SJSA1 (cell line): ENCODE measurements around the gene SEPTIN10. TPM values are rescaled to one million over a fixed set of nuclear protein-coding genes. Genes with fewer than 3 reads are reported as not detected.

ENCODE experiments used
- DNase-seq, 2 experiments: peaks; one replicate each; pipeline ENCODE4 v3.0.0-alpha.2; 2015 to 2020; ENCODE audit warnings: low spot score in 2 of 2, low read depth in 1 of 2
- H3K27ac ChIP-seq: fragments of 250-450 bp; sonication (Bioruptor Pico); 2 replicates; pipeline ENCODE4 v1.5.1; 2020; ENCODE audit warnings: mild to moderate bottlenecking, moderate library complexity
- H3K27me3 ChIP-seq: fragments of 250-450 bp; sonication (Bioruptor Pico); replicated peaks from 2 replicates; pipeline ENCODE4 v1.5.1; 2020; ENCODE audit warnings: mild to moderate bottlenecking, moderate library complexity
- H3K36me3 ChIP-seq: fragments of 250-450 bp; sonication (Bioruptor Pico); 2 replicates; pipeline ENCODE4 v1.5.1; 2020; ENCODE audit warnings: mild to moderate bottlenecking
- H3K4me1 ChIP-seq: fragments of 250-450 bp; sonication (Bioruptor Pico); replicated peaks from 2 replicates; pipeline ENCODE4 v1.6.1; 2021; ENCODE audit warnings: mild to moderate bottlenecking
- H3K4me3 ChIP-seq: fragments of 250-450 bp; sonication (Bioruptor Pico); 2 replicates; pipeline ENCODE4 v1.5.1; 2020; ENCODE audit warnings: mild to moderate bottlenecking
- H3K9me3 ChIP-seq: fragments of 250-450 bp; sonication (Bioruptor Pico); replicated peaks from 2 replicates; pipeline ENCODE4 v1.5.1; 2020; ENCODE audit warnings: mild to moderate bottlenecking
- total RNA-seq: library from RNA; depleted of rRNA; stranded (reverse); fragments of >200 nt; shearing (Covaris generic); gene quantifications from 2 replicates; pipeline ENCODE4 v1.2.3, GENCODE V29; 2014

The SEPTIN10 gene
- total RNA-seq, 1 experiment from 2014 or later, result 103 TPM

- H3K9me3 ChIP-seq, result no peaks in the 10 kb centered on the region
- H3K4me3 ChIP-seq, result no peak overlapping the region
- peak; percentile 75 to 86 for DNase-seq
- no peaks in the 10 kb centered on the region for H3K27me3 ChIP-seq
- peaks cover 9% of the 10 kb centered on the region for H3K4me1 ChIP-seq
- no peaks in the 10 kb centered on the region for H3K36me3 ChIP-seq
- no peak overlapping the region for H3K27ac ChIP-seq
Observed at GRCh38 chr2:109510136-109511028, 103.4 kb downstream of the SEPTIN10 start.

GRCh38 chr2:109508556-109508955 lies 105.2 kb downstream of the SEPTIN10 start:
- Histone ChIP-seq H3K36me3 (no peaks in the 10 kb centered on the region), H3K9me3 (no peaks in the 10 kb centered on the region), H3K4me3 (no peak overlapping the region), H3K27me3 (no peaks in the 10 kb centered on the region), H3K4me1 (no peaks in the 10 kb centered on the region), H3K27ac (no peak overlapping the region)
- DNase-seq, result no peak

- Histone ChIP-seq H3K4me3 (no peak overlapping the region), H3K9me3 (no peaks in the 10 kb centered on the region), H3K36me3 (no peaks in the 10 kb centered on the region), H3K27me3 (no peaks in the 10 kb centered on the region), H3K27ac (no peak overlapping the region), H3K4me1 (no peaks in the 10 kb centered on the region)
- DNase-seq, result no peak
Observed at GRCh38 chr2:109507828-109508227, 105.9 kb downstream of the SEPTIN10 start.

GRCh38 chr2:109507217-109507616 lies 106.5 kb downstream of the SEPTIN10 start:
- Histone ChIP-seq H3K27ac (no peak overlapping the region), H3K36me3 (no peaks in the 10 kb centered on the region), H3K4me3 (no peak overlapping the region), H3K4me1 (no peaks in the 10 kb centered on the region), H3K27me3 (no peaks in the 10 kb centered on the region), H3K9me3 (no peaks in the 10 kb centered on the region)
- DNase-seq, result no peak

- Histone ChIP-seq H3K9me3 (no peaks in the 10 kb centered on the region), H3K36me3 (no peaks in the 10 kb centered on the region), H3K4me1 (peaks cover under 1% of the 10 kb centered on the region; the same call in 1 of the 2 replicates), H3K27me3 (no peaks in the 10 kb centered on the region), H3K4me3 (no peak overlapping the region), H3K27ac (no peak overlapping the region)
- DNase-seq, result no peak
Observed at GRCh38 chr2:109503191-109503590, 110.6 kb downstream of the SEPTIN10 start.

GRCh38 chr2:109501461-109501860 lies 112.3 kb downstream of the SEPTIN10 start:
- Histone ChIP-seq H3K27me3 (no peaks in the 10 kb centered on the region), H3K9me3 (no peaks in the 10 kb centered on the region), H3K27ac (no peak overlapping the region), H3K36me3 (no peaks in the 10 kb centered on the region), H3K4me1 (peaks cover 12% of the 10 kb centered on the region), H3K4me3 (no peak overlapping the region)
- no peak for DNase-seq

GRCh38 chr2:109500910-109501309 lies 112.9 kb downstream of the SEPTIN10 start:
- Histone ChIP-seq H3K4me3 (no peak overlapping the region), H3K4me1 (peaks cover 12% of the 10 kb centered on the region), H3K9me3 (no peaks in the 10 kb centered on the region), H3K27me3 (no peaks in the 10 kb centered on the region), H3K36me3 (no peaks in the 10 kb centered on the region; the same call in 1 of the 2 replicates), H3K27ac (no peak overlapping the region)
- DNase-seq, result no peak

- Histone ChIP-seq H3K4me3 (no peak overlapping the region), H3K4me1 (peaks cover 12% of the 10 kb centered on the region), H3K9me3 (no peaks in the 10 kb centered on the region), H3K36me3 (no peaks in the 10 kb centered on the region; the same call in 1 of the 2 replicates), H3K27ac (no peak overlapping the region), H3K27me3 (no peaks in the 10 kb centered on the region)
- no peak for DNase-seq
Observed at GRCh38 chr2:109499566-109499965, 114.2 kb downstream of the SEPTIN10 start.

GRCh38 chr2:109498906-109499305 lies 114.9 kb downstream of the SEPTIN10 start:
- H3K4me3 ChIP-seq, result no peak overlapping the region
- no peak for DNase-seq
- H3K36me3 ChIP-seq, result no peaks in the 10 kb centered on the region; the same call in 1 of the 2 replicates
- no peak overlapping the region for H3K27ac ChIP-seq
- no peaks in the 10 kb centered on the region for H3K9me3 ChIP-seq
- no peaks in the 10 kb centered on the region for H3K27me3 ChIP-seq
- H3K4me1 ChIP-seq, result peaks cover 12% of the 10 kb centered on the region

GRCh38 chr2:109497911-109498870 lies 115.6 kb downstream of the SEPTIN10 start:
- Histone ChIP-seq H3K36me3 (peaks cover 3% of the 10 kb centered on the region), H3K4me1 (peaks cover 12% of the 10 kb centered on the region), H3K27me3 (no peaks in the 10 kb centered on the region), H3K4me3 (no peak overlapping the region), H3K27ac (no peak overlapping the region), H3K9me3 (no peaks in the 10 kb centered on the region)
- DNase-seq, result no peak

GRCh38 chr2:109497463-109497862 lies 116.3 kb downstream of the SEPTIN10 start:
- DNase-seq, result no peak
- Histone ChIP-seq H3K4me3 (no peak overlapping the region), H3K27me3 (no peaks in the 10 kb centered on the region), H3K27ac (no peak overlapping the region), H3K9me3 (no peaks in the 10 kb centered on the region), H3K4me1 (peaks cover 12% of the 10 kb centered on the region), H3K36me3 (peaks cover 9% of the 10 kb centered on the region)

- H3K4me3 ChIP-seq, result no peak overlapping the region
- no peaks in the 10 kb centered on the region for H3K9me3 ChIP-seq
- no peak overlapping the region for H3K27ac ChIP-seq
- no peak for DNase-seq
- peaks cover 10% of the 10 kb centered on the region for H3K36me3 ChIP-seq
- no peaks in the 10 kb centered on the region for H3K27me3 ChIP-seq
- H3K4me1 ChIP-seq, result peaks cover 12% of the 10 kb centered on the region
Observed at GRCh38 chr2:109494351-109494750, 119.4 kb downstream of the SEPTIN10 start.

- H3K27ac ChIP-seq, result no peak overlapping the region
- H3K9me3 ChIP-seq, result no peaks in the 10 kb centered on the region
- no peak for DNase-seq
- H3K36me3 ChIP-seq, result peaks cover 10% of the 10 kb centered on the region
- no peaks in the 10 kb centered on the region for H3K27me3 ChIP-seq
- no peak overlapping the region for H3K4me3 ChIP-seq
- H3K4me1 ChIP-seq, result peaks cover 21% of the 10 kb centered on the region
Observed at GRCh38 chr2:109493176-109493935, 120.4 kb downstream of the SEPTIN10 start.
